NCI-H187 treated with DMSO at 0.1 percent for 48 hours (cell line): ENCODE results near the gene FZR1.

Experiments used
- DNase-seq: peaks from one replicate; lab custom pipeline; 2025; lab: John Stamatoyannopoulos, UW

Gene FZR1

DNA sequence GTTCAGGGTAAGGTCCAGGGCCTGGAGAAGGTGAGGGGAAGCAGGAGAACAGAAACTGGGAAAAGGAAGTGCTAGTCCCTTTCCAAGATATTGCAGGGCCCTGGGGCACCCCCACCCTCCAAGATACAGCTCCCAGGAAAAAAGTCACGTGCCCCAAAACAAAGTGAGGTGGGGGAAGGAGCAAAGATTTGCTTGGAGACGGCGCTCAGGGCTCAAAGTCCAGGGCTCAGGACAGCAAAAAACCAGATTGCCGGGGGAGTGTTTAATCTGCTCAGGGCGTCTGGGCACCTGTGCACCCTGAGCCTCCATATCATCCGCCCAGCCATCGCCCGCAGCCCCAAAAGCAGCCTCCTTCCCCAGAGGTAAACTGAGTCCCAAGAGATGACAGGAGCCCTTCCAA lies 32.1 kb upstream of the FZR1 start:
- no peak for DNase-seq

DNA sequence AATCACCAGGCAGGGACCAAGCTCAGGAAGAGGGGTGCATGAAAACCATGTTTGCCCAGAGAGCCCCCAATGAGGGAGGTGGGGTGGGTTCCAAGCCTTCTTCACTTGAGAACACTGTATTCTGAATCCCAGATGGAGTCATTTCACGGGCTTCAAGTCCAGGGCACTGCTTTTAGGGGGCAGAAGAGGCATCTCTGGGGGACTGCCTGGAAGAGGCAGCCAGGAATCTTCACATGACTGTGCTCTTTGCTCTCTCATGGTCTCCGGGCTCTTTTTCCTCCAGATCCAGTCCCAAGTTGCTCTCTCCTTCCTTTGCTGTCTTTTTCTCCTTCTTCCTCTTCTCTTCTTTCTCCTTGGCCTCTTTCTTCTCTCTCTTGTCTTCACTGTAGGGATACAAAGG lies 31.5 kb upstream of the FZR1 start:
- no peak for DNase-seq

DNA sequence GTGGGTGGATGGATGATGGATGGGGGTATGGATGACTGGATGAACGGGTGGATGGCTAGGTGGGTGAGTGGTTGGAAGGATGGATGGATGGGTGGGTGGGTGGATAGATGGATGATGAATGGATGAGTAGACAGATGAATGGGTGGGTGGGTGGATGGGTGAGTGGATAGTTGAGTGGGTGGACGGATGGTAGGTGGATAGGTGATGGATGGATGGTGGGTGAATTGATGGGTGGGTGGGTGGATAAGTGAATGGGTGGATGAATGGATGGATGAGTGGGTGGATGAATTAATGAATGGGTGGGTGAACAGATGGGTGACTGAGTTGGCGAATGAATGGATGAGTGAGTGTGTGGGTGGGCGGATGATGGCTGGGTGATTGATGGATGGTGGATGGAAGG lies 30.7 kb upstream of the FZR1 start:
- DNase-seq, result no peak

DNA sequence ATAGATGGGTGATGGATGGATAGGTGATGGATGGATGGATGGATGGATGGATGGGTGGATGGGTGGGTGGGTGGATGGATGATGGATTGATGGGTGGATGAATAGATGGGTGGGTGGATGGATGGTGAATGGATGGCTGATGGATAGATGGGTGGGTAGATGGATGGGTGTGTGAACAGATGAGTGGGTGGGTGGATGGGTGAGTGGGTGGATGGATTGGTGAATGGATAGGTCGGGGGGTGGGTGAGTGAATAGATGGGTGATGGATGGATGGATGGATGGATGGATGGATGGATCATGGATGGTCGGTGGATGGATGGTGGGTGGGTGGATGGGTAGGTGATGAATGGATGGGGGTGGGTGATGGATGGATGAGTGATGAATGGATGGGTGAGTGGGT lies 29.3 kb upstream of the FZR1 start:
- DNase-seq, result no peak

DNA sequence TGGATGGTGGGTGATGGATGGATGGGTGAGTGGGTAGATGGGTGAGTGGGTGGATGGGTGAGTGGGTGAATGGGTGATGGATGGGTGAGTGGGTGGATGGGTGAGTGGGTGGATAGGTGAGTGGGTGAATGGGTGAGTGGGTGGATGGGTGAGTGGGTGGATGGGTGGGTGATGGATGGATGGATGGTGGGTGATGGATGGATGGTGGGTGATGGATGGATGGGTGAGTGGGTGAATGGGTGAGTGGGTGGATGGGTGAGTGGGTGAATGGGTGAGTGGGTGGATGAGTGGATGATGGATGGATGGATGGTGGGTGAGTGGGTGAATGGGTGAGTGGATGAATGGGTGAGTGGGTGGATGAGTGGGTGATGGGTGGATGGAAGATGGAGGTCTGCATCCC lies 28.6 kb upstream of the FZR1 start:
- DNase-seq, result no peak

DNA sequence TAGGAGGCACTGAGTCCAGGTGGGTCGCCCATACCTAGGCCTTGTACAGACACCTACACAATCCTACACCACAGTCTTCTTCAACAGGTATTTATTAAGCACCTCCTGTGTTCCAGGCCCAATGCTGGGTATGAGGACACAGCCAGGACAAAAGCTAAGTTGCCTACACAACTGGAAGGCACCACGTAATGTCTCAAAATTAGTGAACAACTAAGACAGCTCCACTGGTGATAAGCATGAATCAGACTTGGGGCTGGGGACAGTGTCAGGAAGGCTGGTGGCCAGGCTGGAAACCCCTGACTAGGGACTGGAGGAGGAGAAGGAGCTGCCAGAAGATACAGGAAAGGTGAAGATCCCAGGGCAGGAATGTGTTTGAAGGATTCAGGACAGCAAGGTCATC lies 28.2 kb upstream of the FZR1 start:
- no peak for DNase-seq

DNA sequence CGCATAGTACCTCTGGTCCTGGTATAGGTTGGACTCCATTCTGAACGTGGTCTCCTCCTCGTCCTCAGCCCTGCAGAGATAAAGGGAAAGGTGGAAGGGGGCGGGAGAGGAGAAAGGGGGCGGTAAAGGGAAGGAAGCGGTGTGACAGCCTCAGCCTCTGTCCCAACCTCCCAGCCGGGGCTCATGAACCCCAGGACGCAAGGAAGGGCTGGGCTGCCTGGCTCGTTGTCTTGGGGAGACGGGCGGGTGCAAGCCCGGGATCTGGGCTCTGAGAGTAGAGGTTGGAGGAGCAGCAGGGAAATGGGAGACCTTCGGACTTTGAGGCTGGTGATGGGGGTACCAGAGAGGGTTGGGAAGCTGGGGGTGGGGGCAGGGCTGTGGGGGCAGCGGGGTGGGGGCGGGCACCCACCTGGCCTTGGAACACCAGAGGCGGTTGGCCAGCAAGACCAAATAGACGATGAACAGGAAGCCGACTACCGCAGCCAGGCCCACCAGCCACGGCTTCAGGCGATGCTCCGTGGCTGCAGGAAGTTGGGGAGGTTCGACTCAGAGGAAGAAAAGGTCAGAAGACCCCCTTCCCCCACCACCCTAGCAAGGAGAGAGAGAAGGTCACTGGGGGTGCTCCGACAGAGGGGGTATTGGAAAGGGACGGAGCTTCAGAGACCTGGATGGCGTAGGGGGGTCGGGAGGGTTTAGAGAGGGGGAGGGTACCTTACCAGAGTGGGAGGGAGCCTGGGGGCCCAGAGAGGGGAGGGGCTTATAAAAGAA lies 27.5 kb upstream of the FZR1 start:
- DNase-seq, result no peak

DNA sequence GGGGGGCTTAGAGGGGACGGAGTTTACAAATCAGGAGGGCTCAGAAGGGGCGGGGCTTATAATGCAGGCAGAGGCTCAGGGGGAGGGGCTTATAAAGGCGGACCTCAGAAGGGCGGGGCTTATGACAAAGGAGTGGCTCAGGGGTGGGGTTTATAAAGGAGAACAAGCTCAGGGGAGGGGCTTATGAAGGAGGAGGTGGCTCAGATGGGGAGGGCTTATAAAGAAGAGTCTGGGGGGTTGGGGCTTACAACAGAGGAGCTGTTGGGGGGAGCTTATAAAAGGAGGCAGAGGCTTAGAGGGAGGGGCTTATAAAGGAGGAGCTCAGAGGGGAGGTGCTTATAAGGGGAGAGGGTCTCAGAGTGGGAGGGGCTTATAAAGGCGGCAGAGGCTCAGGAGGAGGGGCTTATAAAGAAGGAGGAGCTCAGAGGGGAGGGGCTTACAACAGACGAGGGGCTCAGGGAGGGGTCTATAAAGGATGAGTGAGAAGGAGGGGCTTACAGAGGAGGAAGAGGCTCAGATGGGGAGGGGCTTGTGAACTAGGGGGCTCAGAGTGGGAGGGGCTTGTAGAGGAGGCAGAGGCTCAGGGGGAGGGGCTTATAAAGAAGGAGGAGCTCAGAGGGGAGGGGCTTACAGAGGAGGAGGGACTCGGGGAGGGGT lies 26.8 kb upstream of the FZR1 start:
- no peak for DNase-seq

DNA sequence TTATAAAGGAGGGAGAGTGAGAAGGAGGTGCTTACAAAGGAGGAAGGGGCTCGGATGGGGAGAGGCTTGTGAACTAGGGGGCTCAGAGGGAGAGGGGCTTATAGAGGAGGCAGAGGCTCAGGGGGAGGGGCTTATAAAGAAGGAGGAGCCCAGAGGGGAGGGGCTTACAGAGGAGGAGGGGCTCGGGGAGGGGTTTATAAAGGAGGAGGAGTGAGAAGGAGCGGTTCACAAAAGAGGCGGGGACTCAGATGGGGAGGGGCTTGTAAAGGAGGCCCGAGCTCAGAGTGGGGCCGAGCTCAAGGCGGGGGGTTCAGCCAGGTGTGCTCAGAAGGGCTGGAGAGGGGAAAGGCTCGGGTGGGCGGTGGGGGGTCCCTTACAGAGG lies 26.3 kb upstream of the FZR1 start:
- no peak for DNase-seq

DNA sequence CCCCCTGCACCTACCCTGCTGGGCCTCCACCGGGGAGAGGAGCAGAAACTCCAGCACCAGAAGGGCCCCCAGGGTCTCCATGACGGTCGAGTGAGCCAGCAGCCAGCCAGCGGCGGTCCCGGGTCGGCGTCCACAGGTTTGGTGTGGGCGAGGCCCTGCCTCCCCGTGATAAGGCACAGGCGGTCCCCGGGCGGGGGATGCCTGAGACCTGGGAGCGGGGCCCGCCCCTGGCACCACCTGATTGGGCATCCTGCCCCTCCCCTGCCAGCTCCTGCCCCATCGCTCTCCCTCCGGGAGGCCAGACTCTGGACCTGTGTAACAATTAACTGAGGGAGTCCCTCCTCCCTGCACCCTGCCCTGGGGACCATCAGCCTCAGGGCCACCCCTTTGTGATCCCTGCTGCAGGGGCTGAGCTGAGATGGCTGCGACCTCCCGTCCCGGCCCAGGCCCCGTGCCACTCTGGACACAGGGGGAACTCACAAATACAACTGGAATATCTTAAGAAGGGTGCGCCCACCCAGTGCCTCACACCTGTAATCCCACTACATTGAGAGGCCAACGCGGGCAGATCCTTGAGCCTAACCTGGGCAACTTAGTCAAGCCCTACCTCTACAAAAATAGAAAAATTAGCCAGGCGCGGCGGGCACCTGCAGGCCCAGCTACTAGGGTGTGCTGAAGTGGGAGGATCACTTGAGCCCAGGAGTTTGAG lies 25.6 kb upstream of the FZR1 start, which contains the start of gene SMIM24:
TSS of gene SMIM24 (minus strand) at position 143 of the 709 bp plus-strand sequence. CDS start at position 81, 62 bp downstream.
- no peak for DNase-seq

DNA sequence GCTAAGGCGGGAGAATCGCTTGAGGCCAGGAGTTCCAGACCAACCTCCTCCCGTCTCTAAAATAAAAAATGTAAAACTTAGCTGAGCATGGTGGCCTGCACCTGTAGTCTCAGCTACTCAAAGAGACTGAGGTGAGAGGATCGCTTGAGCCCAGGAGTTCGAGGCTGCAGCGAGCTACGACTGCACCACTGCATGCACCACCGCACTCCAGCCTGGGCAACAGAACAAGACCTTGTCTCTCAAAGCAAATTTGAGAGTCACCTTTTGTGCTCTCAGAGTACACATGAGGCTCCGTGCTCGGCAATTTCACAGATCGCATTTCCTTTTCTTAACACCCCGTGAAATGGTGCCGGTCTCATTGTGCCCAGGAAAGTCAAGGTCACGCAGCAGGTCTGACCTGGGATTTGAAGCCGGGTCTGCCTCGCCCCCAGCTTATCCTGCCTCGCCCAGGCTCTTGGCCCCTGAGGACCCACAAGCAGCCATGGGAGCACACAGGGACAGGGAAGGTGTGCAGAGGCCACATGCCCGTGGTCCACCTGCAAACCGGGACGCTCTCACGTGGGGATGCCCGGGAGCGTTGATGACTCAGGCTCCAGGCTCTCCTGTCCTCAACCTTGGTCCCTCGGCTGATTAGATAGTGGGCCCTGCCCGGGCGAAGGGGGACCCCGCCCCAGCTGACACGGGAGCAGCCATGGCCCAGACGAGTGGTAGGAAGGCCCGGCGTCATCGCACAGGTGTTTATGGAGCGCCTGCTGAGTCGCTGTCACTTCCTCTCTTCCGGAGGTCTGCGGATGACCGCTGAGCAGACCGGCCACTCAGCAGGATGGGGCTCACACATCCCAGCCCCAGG lies 24.6 kb upstream of the FZR1 start:
- DNase-seq, result no peak

DNA sequence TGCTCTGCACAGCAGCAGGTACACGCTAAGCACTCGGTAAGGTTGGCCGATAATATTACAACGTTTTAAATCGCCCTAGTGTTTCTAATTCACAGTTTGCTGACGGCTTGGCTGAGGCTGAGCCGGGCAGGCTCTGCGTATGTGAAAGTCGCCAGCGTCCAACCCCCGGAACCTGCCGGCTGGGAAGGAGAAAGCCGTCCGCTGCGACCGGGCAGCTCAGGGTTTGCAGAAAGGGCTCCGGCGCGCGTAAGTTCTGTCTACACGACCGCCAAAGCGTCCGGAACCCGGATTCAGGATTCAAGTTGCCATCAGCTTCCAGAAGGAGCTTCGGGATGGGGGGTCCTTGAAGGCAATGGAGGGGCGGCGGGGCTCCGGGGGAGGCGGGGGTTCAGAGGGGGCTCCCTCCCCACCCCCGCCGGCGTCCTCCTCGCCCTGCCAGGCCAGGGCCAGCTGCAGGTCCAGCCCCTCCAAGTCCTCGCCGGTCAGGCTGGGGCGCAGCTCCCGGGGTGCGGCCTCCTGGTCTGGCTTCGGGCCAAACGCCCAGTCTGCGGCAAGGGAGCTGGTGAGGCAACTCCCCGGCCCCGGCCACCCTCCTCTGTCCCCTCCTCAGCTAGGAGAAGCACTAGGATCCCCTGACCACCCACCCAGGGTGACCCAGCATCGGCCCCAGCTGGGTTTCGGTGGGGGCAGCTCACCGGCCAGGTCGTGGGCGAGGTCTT lies 23.4 kb upstream of the FZR1 start:
- no peak for DNase-seq

DNA sequence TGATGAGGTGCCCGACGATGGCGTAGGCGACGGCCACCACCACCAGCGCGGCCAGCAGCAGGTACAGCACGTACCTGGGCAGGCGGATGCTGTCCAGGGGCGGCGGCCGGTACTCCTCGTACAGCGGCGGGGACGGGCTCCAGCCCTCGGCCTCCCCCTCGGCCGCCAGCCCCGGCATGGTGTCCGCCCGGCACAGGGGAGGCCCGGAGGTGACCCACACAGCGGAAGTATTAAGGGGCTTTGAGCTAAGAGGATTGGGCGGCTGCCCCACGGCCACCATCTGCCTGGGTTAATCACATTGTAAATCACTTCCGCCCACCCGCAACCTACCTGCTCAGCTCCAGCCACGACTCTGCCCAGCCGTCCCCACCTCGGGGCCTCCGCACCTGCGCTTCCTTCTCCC lies 22.9 kb upstream of the FZR1 start, which contains the start of gene SMIM44:
TSS of gene SMIM44 (minus strand) at position 216 of the 403 bp plus-strand sequence. CDS start at position 178, 38 bp downstream.
- no peak for DNase-seq

DNA sequence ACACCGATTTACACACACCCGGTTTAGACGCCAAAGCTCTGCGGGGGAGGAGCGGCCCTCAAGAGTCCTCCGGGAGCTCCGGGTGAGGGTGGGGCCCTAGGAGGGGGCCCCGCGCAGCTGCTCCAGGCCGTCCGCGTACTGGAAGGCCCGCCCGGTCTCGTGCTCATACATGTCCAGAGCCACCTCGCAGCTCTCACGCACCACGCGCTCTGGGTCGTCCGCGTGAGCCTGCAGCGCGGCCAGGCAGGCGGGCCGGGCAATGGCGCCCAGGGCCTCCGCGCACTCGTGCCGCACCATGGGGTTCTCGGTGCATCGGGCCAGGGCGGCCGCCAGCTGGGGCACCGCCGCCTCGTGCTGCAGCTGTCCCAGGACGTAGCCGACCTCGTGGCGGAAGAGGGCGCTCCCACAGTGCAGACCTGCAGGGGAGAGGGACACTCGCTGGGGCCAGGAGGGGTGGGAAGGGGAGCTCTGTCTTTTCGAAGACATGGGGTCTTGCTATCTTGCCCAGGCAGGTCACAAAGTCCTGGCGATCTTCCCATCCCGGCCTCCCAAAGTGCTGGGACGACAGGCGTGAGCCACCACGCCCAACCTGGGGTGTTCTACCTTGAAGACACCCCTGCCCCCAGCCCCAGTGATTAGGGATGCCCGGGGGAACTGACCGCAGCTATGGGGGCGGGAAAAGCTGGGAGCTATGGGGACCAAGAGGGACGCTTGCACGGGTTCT lies 14.6 kb upstream of the FZR1 start:
- DNase-seq, result no peak

DNA sequence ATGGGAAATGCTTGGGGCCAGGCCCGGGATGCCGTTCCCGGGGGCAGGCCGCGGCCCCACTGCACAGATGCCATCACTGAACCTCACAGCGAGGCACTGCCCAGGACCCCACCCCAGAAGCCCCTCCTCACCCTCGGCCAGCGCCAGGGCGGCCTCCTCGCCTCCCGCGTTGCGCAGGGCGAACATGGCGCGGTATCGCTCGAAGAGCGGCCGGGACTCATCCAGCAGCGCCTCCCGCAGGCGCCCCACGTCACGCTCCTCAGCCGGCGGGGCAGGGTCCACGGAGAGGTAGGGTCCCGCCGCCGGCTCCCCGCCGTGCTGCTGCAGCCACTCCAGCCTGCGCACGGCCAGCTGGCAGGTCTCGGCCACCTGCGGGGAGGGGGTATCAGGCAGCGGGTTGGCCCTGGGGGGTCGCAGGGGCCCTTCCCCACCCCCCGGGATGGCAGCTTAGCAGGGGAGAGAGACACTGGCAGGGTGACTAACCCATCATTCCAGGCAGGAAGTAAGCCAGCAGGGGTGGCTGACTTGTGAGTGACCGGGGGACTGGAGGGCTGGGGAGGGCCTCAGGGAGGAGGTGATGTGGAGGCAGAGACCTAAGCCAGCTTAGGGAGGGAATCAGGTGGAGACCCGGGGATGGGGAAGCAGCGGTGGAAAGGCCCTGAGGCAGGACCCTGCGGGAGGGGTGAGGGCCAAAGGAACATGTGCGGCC lies 13.8 kb upstream of the FZR1 start:
- no peak for DNase-seq

DNA sequence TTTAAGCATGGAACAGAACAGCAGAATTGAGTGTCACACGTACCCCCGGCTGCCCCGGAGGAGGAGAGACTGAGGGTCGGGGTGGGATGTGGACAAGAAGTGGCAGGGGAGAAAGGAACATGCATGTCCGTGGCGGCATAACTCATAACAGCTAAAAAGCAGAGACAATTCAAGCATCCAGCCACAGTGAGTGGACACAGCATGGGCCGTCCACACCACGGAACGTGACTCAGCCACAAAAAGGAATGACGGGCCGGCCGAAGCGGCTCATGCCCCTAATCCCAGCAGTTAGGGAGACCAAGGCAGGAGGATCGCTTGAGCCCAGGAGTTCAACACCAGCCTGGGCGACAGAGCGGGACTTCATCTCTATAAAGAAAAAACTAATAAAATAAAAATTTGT lies 13.2 kb upstream of the FZR1 start:
- no peak for DNase-seq

DNA sequence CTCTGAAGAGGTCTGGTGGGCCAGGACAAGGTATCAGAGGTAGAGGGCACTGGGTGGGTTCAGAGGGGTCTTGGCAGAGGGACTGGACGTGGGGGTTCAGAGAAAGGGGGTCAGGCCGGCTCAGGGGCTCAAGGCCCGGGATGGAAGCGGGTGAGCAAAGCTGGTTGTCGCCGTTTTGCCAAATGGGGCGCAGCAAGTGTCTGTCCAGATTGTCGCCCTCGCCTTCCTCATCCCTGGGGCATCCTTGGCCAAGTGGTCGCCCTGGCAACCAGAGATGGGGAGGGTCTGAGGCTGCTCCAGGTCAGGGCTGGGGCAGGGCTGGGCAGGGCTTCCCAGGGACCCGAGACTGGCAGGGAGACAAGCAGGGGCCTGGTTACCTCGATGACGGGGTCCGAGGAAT lies 12.5 kb upstream of the FZR1 start:
- no peak for DNase-seq

DNA sequence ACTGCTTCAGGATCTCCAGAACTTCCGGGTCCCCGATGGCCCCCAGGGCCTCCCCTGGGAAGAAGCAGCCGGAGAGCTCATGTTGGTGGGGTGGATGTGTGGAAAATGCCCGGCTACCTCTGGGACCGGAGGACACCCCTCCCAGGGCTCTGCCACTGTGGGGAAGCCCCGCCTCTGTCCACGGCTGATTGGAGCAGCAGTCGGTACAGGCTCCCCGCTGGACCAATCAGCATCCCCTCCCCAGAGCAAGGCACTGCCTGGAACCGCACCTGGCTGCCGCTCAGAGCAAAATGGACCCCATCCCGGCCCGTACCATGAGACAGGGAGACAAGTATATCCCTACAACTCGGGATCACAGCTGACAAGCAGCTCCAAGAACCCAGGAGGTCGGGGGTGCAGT lies 12.1 kb upstream of the FZR1 start:
- no peak for DNase-seq

DNA sequence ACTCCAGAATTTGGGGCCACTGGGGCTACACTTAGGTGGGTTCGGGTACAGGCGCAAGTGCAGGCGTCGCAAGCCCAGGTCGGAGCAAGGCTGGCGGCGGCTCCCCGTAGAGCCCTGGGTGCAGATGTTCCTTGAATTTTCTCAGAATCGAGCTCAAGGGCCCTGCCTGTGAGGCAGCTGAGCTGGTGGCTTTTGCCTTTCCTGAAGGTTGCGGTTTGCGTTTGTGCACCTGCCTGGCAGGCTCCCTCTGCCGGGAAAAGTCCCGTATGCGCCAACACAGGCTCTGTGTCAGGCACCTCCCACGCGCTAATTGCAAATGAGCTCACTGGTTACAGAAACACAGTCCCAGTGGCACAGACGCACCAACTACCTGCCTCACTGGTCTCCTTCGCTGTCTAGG lies 11.6 kb upstream of the FZR1 start:
- no peak for DNase-seq
